Measurements from ENCODE around the gene LIMS2.

DNA sequence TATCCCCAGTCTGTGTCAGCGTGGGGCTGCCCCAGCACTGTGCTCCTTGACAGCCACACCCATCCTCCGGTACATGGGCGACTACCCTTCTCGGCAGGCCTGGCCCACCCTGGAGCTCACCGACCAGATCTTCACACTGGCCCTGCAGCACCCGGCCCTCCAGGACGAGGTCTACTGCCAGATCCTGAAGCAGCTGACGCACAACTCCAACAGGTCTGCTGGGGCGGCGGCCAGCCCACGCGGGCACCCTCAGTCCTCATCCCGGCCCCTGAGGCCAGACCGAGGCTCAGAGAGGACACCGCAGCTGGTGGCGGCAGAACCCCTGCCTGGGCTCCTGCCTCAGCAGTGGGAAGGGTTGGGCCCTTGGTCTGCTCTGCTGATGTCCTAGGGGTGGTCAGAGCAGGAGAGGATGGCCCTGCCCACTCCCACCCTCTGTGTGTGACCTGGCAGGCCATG is 43.8 kb downstream of the LIMS2 start:
- TF ChIP-seq CTCF (IDR thresholded peaks at IDR 0.05), result no peak
- TF ChIP-seq POLR2A (IDR thresholded peaks at IDR 0.05), result no peak

Data from transverse colon (tissue), 3 donors.